NCI-H1092 treated with DMSO at 0.1 percent for 48 hours (cell line): ENCODE measurements around the gene SHOC2.
A peak's percentile ranks its signal among the peaks of the same experiment; 100 is the strongest.
"Not testable (repeated sequence)": the region's sequence is repeated elsewhere in the genome, so short reads cannot be mapped to it uniquely, and the experiment has no call there.

ENCODE experiments used
- DNase-seq: peaks from one replicate; lab custom pipeline; 2025; lab: John Stamatoyannopoulos, UW

Gene SHOC2

GRCh38 chr10:110901954-110902819, 17.2 kb upstream of the SHOC2 start:
- DNase-seq = no peak

- DNase-seq = no peak
Observed at GRCh38 chr10:110903280-110904278, 15.8 kb upstream of the SHOC2 start.

DNA sequence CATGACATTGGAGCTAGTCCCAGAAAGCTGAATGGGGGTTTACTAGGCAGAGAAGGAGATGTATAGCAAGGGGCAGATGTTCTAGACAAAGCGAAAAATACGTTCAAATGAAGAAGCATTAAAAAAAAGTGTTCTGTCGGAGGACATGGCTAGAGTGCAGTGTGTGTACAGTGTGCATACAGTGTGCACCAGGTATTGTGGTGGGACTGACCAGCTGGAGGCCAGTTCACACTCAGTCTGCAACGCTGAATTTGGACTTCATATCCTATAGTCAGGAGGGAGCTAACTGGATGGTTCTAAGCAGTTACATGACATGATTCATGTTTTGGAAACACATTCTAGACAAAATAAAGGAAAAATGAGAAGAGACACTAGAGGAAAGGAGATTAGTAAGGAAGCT, 9.3 kb upstream of the SHOC2 start:
- no peak for DNase-seq

- no peak for DNase-seq
Observed at GRCh38 chr10:110912374-110912773, 7.0 kb upstream of the SHOC2 start.

GRCh38 chr10:110914431-110914830, 5.0 kb upstream of the SHOC2 start:
- DNase-seq = no peak

DNA sequence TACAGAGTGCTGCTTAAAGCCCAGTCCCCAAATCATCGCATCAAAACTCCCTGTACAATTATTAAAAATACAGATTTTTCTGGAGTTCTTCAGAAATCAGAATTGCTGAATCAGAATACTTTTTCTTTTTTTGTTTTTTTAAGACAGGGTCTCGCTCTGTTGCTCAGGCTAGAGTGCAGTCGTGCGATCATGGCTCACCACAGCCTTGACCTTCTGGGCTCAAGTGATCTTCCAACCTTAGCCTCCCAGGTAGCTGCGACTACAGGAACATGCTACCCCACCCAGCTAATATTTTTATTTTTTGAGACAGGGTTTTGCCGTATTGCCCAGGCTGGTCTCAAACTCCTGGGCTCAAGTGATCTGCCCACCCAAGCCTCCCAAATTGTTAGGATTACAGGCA, 4.4 kb upstream of the SHOC2 start:
- DNase-seq = no peak

DNA sequence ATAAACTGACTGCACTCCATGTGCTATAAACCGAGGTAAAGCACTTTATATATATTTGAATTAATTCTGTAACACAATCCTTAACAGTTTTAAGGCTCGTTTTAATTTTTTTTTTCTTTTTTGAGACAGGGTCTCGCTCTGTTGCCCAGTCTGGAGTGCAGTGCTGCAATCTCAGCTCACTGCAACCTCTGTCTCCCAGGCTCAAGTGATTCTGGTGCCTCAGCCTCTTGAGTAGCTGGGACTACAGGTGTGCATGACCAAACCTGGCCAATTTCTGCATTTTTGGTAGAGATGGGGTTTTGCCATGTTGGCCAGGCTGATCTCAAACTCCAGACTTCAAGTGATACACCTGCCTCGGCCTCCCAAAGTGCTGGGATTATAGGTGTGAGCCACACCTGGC, 3.8 kb upstream of the SHOC2 start:
- not testable (repeated sequence) for DNase-seq

- no peak for DNase-seq
Observed at GRCh38 chr10:110916554-110917346, 2.7 kb upstream of the SHOC2 start.

GRCh38 chr10:110918269-110918642, 1.1 kb upstream of the SHOC2 start:
- DNase-seq = peak; percentile 56

- DNase-seq = peak; percentile 98
Observed at GRCh38 chr10:110918643-110919348, 608 bp upstream of the SHOC2 start, which contains the start of gene BBIP1. BBIP1 (minus strand) TSS chr10:110919180; CDS start chr10:110918157, 1,023 bp downstream.

DNA sequence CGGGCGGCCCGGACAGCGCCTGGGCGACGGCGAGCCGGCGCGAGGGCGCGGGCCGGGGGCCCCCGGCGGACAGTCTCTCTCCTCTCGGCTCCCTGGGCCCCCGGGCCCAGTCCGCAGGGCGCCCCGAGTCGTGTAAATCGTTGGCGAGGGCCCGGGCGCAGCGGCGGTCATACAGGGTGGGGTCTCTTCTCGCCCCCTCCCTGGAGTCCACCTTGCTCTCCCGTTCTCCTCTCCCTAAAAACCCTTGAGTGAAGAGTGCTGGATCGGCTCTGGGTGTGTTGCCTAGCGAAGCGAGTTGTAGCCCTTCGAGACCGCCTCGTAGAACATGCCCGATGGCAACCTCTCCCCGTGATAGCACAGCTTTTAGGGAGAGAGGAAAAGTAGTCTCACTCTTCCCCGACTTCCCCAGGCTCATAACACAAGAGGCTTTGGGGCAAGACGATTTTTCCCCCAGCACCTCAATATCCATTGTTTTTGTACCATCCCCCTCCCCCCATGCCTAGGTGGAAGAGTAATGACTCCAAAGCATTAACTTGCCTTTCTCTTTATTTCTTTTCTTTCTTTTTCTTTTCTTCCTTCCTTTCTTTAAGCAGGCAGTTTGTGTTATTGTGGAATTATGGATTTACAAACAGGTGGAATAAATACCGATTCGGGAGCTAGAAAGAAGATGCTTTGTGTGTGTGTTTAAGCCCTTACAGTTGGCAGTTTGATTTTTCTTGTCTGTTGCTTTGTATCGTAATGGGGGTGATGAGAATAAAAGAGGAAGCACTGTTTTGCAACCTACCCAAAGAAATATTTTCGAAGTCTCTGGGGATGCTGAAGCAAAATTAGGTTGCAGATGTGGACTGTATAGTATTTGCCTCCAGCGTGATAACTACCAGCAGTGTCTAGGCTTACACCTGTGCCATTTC, 822 bp downstream of the SHOC2 start:
- DNase-seq = peak; percentile 17

DNA sequence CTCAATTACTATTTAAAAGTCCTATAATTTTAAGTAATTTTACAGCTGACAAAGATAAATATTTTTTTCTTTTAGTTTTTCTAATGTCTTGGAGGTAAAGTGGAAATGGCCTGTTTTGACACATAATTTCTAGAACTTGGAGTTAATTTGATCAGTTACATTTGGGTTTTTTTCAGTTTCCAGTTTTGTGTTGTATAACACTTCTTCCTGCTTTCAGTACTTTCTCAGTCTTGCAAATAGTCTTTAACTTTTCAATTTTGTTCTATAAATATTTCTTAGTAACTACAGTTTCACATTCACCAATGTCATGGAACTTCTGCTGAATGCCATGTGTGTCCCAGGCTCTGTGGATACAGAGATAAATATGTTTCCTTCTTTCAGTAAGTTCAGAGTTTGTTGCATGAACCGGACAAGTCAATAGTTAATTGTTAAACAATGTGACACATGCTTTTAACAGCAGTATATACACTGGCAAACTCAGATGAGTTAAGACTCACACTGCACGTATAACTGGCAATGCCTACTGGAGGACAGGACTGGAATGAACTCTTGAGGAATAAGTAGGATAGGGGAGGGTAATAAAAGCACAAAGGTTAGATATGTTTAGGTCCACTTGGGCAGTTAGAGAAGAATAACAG, 4.6 kb downstream of the SHOC2 start:
- no peak for DNase-seq

- no peak for DNase-seq
Observed at GRCh38 chr10:110927461-110927860, 8.1 kb downstream of the SHOC2 start.

DNA sequence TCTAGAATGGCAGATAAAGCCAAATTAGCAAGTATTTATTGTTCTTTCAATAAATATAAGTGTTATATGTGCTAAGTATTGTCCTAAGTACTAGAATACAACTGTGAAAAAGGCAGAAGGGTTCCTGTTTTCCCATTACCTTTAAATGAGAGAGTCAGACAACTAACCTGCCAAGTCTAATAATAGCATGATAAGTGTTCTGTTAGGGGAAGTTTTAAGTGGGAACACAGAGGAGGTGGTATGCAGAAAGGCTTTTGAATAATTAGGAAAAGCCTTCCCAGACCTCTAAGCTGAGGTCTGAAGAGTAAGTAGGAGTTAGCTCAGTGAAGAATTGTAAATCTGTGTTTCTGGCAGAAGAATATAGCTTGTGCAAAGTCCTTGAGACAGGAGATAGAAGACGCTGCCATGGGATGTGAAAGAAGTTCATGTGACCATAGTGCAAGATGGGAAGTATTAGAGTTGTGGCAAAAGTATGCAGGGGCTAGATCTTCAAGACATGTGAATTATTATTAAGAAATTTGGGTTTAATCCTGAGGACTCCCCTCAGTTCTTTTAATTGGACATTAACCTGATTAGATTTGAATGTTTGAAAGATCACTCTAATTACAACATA, 12.5 kb downstream of the SHOC2 start:
- no peak for DNase-seq

DNA sequence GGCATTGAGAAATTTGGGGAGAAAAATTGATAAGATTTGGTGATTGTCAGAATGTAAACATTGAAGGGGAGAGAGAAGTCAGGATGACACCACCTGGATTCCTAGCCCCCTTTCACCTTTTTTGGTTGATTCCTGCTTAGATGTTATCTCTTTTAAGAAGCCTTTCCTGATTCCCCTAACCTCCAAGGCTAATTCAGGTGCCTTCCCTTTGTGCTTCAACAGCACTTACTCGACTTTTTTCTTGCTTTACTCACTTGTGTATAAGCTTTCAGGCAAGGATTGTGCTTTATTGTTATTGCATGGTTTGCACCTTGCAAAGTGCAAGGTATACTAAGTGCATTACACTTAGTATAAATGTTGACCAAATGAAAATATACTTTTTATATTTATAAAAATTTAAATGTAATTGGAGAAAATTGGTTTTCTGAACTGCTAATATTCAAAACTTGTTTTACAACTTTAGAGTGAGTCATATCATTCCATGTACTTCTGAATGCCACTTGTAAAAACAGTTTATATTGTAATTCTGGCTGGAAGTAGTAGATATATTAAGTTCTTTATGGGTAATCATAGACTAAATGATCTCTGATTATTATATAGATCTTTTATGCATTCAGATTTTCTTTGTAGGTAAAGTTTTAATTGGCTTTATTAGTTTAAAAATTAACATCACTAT, 13.2 kb downstream of the SHOC2 start:
- no peak for DNase-seq

DNA sequence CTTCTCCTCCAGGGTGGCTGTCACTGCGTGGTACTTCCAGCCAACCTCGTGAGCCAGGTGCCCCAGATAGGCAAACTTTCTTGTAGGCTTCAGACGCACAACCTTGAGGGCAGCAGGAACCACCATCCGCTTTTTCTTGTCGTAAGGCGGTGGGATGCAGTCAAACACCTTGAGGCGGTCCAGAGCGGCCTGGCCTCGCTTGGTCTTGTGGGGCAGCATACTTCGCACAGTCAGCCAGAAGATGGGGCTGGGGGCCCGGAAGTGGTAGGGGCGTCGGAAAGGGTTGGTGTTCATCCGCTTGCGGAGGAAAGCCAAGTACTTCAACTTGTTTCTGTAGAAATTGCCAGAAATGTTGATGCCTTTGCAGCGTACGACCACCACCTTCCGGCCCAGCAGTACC, 17.4 kb downstream of the SHOC2 start:
- no peak for DNase-seq

- DNase-seq = no peak
Observed at GRCh38 chr10:110939419-110939818, 20.0 kb downstream of the SHOC2 start.

DNA sequence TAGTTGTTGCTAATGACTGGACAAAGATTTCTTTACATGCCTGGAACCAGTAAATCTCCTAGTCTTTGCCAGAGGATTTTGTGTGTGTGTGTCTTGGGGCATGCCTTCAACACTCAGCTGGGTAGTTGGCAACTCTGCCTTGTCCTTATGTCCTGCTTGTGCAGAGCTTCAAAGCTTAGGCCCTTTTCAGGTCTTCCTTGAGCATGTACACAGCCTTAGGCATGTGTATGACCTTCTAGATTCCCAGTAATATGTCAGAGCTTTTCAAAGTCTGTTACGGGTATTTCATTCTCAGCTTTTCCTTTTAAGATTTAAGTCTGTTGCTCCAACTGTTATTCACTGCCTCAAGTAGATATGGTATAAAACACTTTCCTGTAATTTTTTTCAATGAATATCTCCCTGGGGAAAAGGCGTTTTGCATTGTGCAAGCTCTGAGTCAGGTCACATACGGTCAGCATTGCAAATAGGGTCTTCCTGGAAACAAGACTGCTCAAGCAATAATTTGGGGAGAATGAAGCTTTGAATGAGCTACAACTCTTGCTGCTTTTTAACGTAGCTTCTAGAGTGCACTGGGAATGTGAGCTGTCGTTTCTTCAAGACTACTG, 25.5 kb downstream of the SHOC2 start:
- DNase-seq = no peak
